ENCODE measurements around the gene KRTAP5-5.
"Not testable (repeated sequence)": the region's sequence is repeated elsewhere in the genome, so short reads cannot be mapped to it uniquely, and the experiment has no call there.

DNA sequence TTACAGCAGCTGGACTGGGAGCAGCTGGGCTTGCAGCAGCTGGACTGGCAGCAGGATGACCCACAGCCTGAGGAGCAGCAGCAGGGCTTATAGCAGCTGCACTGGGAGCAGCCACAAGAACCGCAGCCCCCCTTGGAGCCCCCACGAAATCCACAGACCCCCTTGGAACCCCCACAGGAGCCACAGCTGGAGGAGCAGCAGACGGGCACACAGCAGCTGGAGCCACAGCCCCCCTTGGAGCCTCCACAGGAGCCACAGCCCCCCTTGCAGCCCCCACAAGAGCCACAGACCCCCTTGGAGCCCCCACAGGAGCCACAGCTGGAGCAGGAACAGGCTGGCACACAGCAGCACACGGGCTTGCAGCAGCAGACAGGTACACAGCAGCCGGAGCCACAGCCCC, 21.7 kb upstream of the KRTAP5-5 start:
- TF ChIP-seq RAD21 (IDR thresholded peaks at IDR 0.05 in 1 of 2, conservative IDR thresholded peaks at IDR 0.05 in 1 of 2; ENCODE audit: low read depth in 2 of 2, low read length in 2 of 2); USF2 (IDR thresholded peaks at IDR 0.05; ENCODE audit: low read length); CTCF (IDR thresholded peaks at IDR 0.05; ENCODE audit: control extremely low read depth in 1 of 3, insufficient read depth in 1 of 3, low read depth in 1 of 3, low read length in 3 of 3); RFX5 (IDR thresholded peaks at IDR 0.05; ENCODE audit: borderline replicate concordance, low read depth, low read length); YY1 (IDR thresholded peaks at IDR 0.05; ENCODE audit: low read depth, low read length); POLR2AphosphoS5 (IDR thresholded peaks at IDR 0.05; ENCODE audit: low read depth, low read length); POLR2A (IDR thresholded peaks at IDR 0.05; ENCODE audit: control extremely low read depth in 1 of 2, low read depth in 2 of 2, low read length in 2 of 2); CHD2 (IDR thresholded peaks at IDR 0.05; ENCODE audit: low read length); JUN (IDR thresholded peaks at IDR 0.05; ENCODE audit: low read depth, low read length); HDAC2 (IDR thresholded peaks at IDR 0.05; ENCODE audit: borderline replicate concordance in 1 of 2, low read depth in 2 of 2, low read length in 2 of 2); EGR1 (IDR thresholded peaks at IDR 0.05; ENCODE audit: borderline replicate concordance, low read depth, low read length); KDM4A (IDR thresholded peaks at IDR 0.05; ENCODE audit: low read depth, low read length, severe bottlenecking): not testable (repeated sequence)
